ENCODE measurements around the gene ESF1.
A peak's percentile ranks its signal among the peaks of the same experiment; 100 is the strongest.
"Not testable (repeated sequence)": the region's sequence is repeated elsewhere in the genome, so short reads cannot be mapped to it uniquely, and the experiment has no call there.

ESF1 gene

GRCh38 chr20:13775867-13776266 lies 8.9 kb downstream of the ESF1 start:
- no peak overlapping the region for H3K4me3 Mint-ChIP-seq
- ATAC-seq (replicated peaks) (no peak), DNase-seq (no peak)
- H3K4me1 Mint-ChIP-seq = peaks cover 17 to 36% of the 10 kb centered on the region in 2 donors
- peaks cover 24 to 42% of the 10 kb centered on the region in 2 donors for H3K36me3 Mint-ChIP-seq
- no peaks in the 10 kb centered on the region for H3K27me3 Mint-ChIP-seq
- H3K27ac Mint-ChIP-seq = no peak overlapping the region
- H3K9me3 Mint-ChIP-seq = no peaks in the 10 kb centered on the region

GRCh38 chr20:13772529-13772928 lies 12.2 kb downstream of the ESF1 start:
- DNase-seq = no peak
- no peak overlapping the region for H3K4me3 Mint-ChIP-seq
- peaks cover 29 to 40% of the 10 kb centered on the region in 2 donors for H3K36me3 Mint-ChIP-seq
- H3K27ac Mint-ChIP-seq = no peak overlapping the region
- H3K27me3 Mint-ChIP-seq = no peaks in the 10 kb centered on the region
- ATAC-seq (replicated peaks) = no peak
- H3K4me1 Mint-ChIP-seq = peaks cover 10 to 15% of the 10 kb centered on the region in 2 donors
- no peaks in the 10 kb centered on the region for H3K9me3 Mint-ChIP-seq

GRCh38 chr20:13771853-13772453 lies 12.8 kb downstream of the ESF1 start:
- no peaks in the 10 kb centered on the region for H3K9me3 Mint-ChIP-seq
- ATAC-seq (replicated peaks) = no peak
- H3K4me1 Mint-ChIP-seq = peaks cover 7 to 10% of the 10 kb centered on the region in 2 donors
- H3K36me3 Mint-ChIP-seq = peaks cover 30 to 41% of the 10 kb centered on the region in 2 donors
- DNase-seq = no peak
- no peak overlapping the region for H3K4me3 Mint-ChIP-seq
- H3K27ac Mint-ChIP-seq = no peak overlapping the region
- no peaks in the 10 kb centered on the region for H3K27me3 Mint-ChIP-seq

- Mint-ChIP-seq H3K9me3 (peaks cover 5 to 6% of the 10 kb centered on the region in 2 donors), H3K27ac (no peak overlapping the region), H3K4me3 (no peak overlapping the region), H3K4me1 (no peaks in the 10 kb centered on the region), H3K27me3 (no peaks in the 10 kb centered on the region), H3K36me3 (peaks cover 37 to 50% of the 10 kb centered on the region in 2 donors)
- ATAC-seq (replicated peaks) = no peak
- DNase-seq = no peak
Observed at GRCh38 chr20:13770141-13770540, 14.6 kb downstream of the ESF1 start.

- Mint-ChIP-seq H3K27ac (no peak overlapping the region), H3K36me3 (peaks cover 44 to 51% of the 10 kb centered on the region in 2 donors), H3K4me3 (no peak overlapping the region), H3K4me1 (no peaks in the 10 kb centered on the region), H3K27me3 (no peaks in the 10 kb centered on the region), H3K9me3 (peaks cover 5 to 6% of the 10 kb centered on the region in 2 donors)
- ATAC-seq (replicated peaks) = no peak
- no peak for DNase-seq
Observed at GRCh38 chr20:13765868-13766416, 18.8 kb downstream of the ESF1 start.

- no peak overlapping the region for H3K4me3 Mint-ChIP-seq
- H3K36me3 Mint-ChIP-seq = peaks cover 45 to 54% of the 10 kb centered on the region in 2 donors
- no peak for DNase-seq
- H3K9me3 Mint-ChIP-seq = peaks cover 5 to 6% of the 10 kb centered on the region in 2 donors
- no peaks in the 10 kb centered on the region for H3K27me3 Mint-ChIP-seq
- H3K27ac Mint-ChIP-seq = no peak overlapping the region
- no peaks in the 10 kb centered on the region for H3K4me1 Mint-ChIP-seq
- no peak for ATAC-seq (replicated peaks)
Observed at GRCh38 chr20:13765299-13765698, 19.4 kb downstream of the ESF1 start.

- not testable (repeated sequence) for H3K27ac Mint-ChIP-seq; H3K4me3 Mint-ChIP-seq; ATAC-seq (replicated peaks); H3K27me3 Mint-ChIP-seq; H3K9me3 Mint-ChIP-seq; H3K4me1 Mint-ChIP-seq; DNase-seq
- H3K36me3 Mint-ChIP-seq = peaks cover 26 to 34% of the 10 kb centered on the region in 2 donors
Observed at GRCh38 chr20:13760451-13760946, 24.2 kb downstream of the ESF1 start.

- H3K4me3 Mint-ChIP-seq = no peak overlapping the region
- ATAC-seq (replicated peaks) = no peak
- H3K9me3 Mint-ChIP-seq = no peaks in the 10 kb centered on the region
- H3K36me3 Mint-ChIP-seq = peaks cover 14 to 18% of the 10 kb centered on the region in 2 donors
- no peak for DNase-seq
- no peaks in the 10 kb centered on the region for H3K4me1 Mint-ChIP-seq
- H3K27ac Mint-ChIP-seq = peak overlapping the region; percentile 39
- no peaks in the 10 kb centered on the region for H3K27me3 Mint-ChIP-seq
Observed at GRCh38 chr20:13758884-13759283, 25.8 kb downstream of the ESF1 start.

- Mint-ChIP-seq H3K36me3 (peaks cover 14 to 18% of the 10 kb centered on the region in 2 donors), H3K27me3 (no peaks in the 10 kb centered on the region), H3K9me3 (no peaks in the 10 kb centered on the region), H3K4me3 (no peak overlapping the region), H3K4me1 (no peaks in the 10 kb centered on the region), H3K27ac (no peak overlapping the region)
- DNase-seq (no peak), ATAC-seq (replicated peaks) (no peak)
Observed at GRCh38 chr20:13756551-13756950, 28.2 kb downstream of the ESF1 start.

GRCh38 chr20:13755809-13756208 lies 28.9 kb downstream of the ESF1 start:
- no peak for ATAC-seq (replicated peaks)
- Mint-ChIP-seq H3K27ac (no peak overlapping the region), H3K4me1 (no peaks in the 10 kb centered on the region), H3K4me3 (no peak overlapping the region), H3K27me3 (no peaks in the 10 kb centered on the region), H3K9me3 (no peaks in the 10 kb centered on the region), H3K36me3 (peaks cover 14 to 22% of the 10 kb centered on the region in 2 donors)
- no peak for DNase-seq

- no peak overlapping the region for H3K27ac Mint-ChIP-seq
- H3K4me1 Mint-ChIP-seq = no peaks in the 10 kb centered on the region
- DNase-seq (no peak), ATAC-seq (replicated peaks) (no peak)
- H3K36me3 Mint-ChIP-seq = peaks cover 10 to 15% of the 10 kb centered on the region in 2 donors
- H3K9me3 Mint-ChIP-seq = no peaks in the 10 kb centered on the region
- H3K4me3 Mint-ChIP-seq = no peak overlapping the region
- no peaks in the 10 kb centered on the region for H3K27me3 Mint-ChIP-seq
Observed at GRCh38 chr20:13753436-13754036, 31.2 kb downstream of the ESF1 start.

- Mint-ChIP-seq H3K4me3 (no peak overlapping the region), H3K9me3 (no peaks in the 10 kb centered on the region), H3K4me1 (peaks cover 1% of the 10 kb centered on the region in 2 donors), H3K27ac (no peak overlapping the region), H3K27me3 (no peaks in the 10 kb centered on the region), H3K36me3 (peaks cover 14 to 22% of the 10 kb centered on the region in 2 donors)
- DNase-seq = no peak
- no peak for ATAC-seq (replicated peaks)
Observed at GRCh38 chr20:13749811-13750210, 34.9 kb downstream of the ESF1 start.

GRCh38 chr20:13745784-13746183 lies 38.9 kb downstream of the ESF1 start:
- Mint-ChIP-seq H3K27ac (no peak overlapping the region), H3K27me3 (no peaks in the 10 kb centered on the region), H3K9me3 (peaks cover 10% of the 10 kb centered on the region in 2 donors), H3K36me3 (peaks cover 46 to 58% of the 10 kb centered on the region in 2 donors), H3K4me3 (no peak overlapping the region), H3K4me1 (peaks cover 7 to 15% of the 10 kb centered on the region in 2 donors)
- ATAC-seq (replicated peaks) (no peak), DNase-seq (no peak)

- no peak for ATAC-seq (replicated peaks)
- no peak overlapping the region for H3K4me3 Mint-ChIP-seq
- no peak overlapping the region for H3K27ac Mint-ChIP-seq
- peaks cover 55 to 68% of the 10 kb centered on the region in 2 donors for H3K36me3 Mint-ChIP-seq
- H3K9me3 Mint-ChIP-seq = peaks cover 14 to 17% of the 10 kb centered on the region in 2 donors
- peaks cover 9 to 21% of the 10 kb centered on the region in 2 donors for H3K4me1 Mint-ChIP-seq
- DNase-seq = no peak
- H3K27me3 Mint-ChIP-seq = no peaks in the 10 kb centered on the region
Observed at GRCh38 chr20:13744352-13744751, 40.4 kb downstream of the ESF1 start.

GRCh38 chr20:13741879-13742278 lies 42.8 kb downstream of the ESF1 start:
- DNase-seq (no peak), ATAC-seq (replicated peaks) (no peak)
- Mint-ChIP-seq H3K4me1 (peaks cover 9 to 21% of the 10 kb centered on the region in 2 donors), H3K4me3 (no peak overlapping the region), H3K27me3 (no peaks in the 10 kb centered on the region), H3K27ac (no peak overlapping the region), H3K9me3 (peaks cover 14 to 17% of the 10 kb centered on the region in 2 donors), H3K36me3 (peaks cover 54 to 80% of the 10 kb centered on the region in 2 donors)

Data from stimulated activated naive B cell treated with anti-CD40 and anti-IgM and Interleukin-4, amounts not matched to agents 10 μg/mL and 1 μg/mL and 100 μg/mL, for 72 hours (primary cell).